Measurements from ENCODE around the gene TPR. TPM values are rescaled to one million over a fixed set of nuclear protein-coding genes. Genes with fewer than 3 reads are reported as not detected.

TPR gene
- total RNA-seq, 1 experiment from 2014 or later: 104 TPM

GRCh38 chr1:186326009-186326408 is 49.0 kb downstream of the TPR start:
- POLR2A ChIA-PET (ENCODE audit: unreplicated experiment): interaction anchor here (0.7 kb wide), 1 partner anchor 125 kb away, joined by 6 read pairs; no protein-coding TSS in a partner anchor
- CTCF ChIA-PET: no interaction called here

GRCh38 chr1:186325239-186325638 is 49.8 kb downstream of the TPR start:
- Histone ChIP-seq H3F3A (ENCODE audit: insufficient read depth, low read depth) (no peaks in the 10 kb centered on the region; the same call in 1 of the 2 replicates), H3K9me2 (ENCODE audit: insufficient read depth) (no peaks in the 10 kb centered on the region), H3K27me3 (ENCODE audit: insufficient read depth, low read depth) (no peaks in the 10 kb centered on the region), H3K27ac (no peak overlapping the region), H3K4me1 (replicated peaks; ENCODE audit: insufficient read depth) (no peaks in the 10 kb centered on the region), H4K20me1 (ENCODE audit: insufficient read depth) (peaks cover 12% of the 10 kb centered on the region), H3K4me3 (no peak overlapping the region), H3K79me2 (ENCODE audit: low read depth) (no peaks in the 10 kb centered on the region), H3K9me3 (ENCODE audit: insufficient read depth, low read depth) (no peaks in the 10 kb centered on the region), H2AFZ (no peak overlapping the region), H3K36me3 (ENCODE audit: low read depth) (peaks cover 59% of the 10 kb centered on the region), H3K4me2 (no peak overlapping the region)
- CTCF ChIA-PET: interaction anchor here (0.7 kb wide), 1 partner anchor 605 kb away, joined by 3 read pairs; no protein-coding TSS in a partner anchor
- intact Hi-C loops (cut with micrococcal nuclease; ENCODE audit: unreplicated experiment): loop anchor here (10.0 kb wide), 1 partner anchor 170 kb away; no protein-coding TSS in a partner anchor
- DNase-seq: no peak
- BruUV-seq (replicated peaks): no TSS peak
- POLR2A ChIA-PET (ENCODE audit: unreplicated experiment): no interaction called here
- peak; percentile 61 for TF ChIP-seq CTCF (conservative IDR thresholded peaks at IDR 0.05)
- TF ChIP-seq EZH2 (IDR thresholded peaks at IDR 0.05; ENCODE audit: low read depth): no peak

More at GRCh38 chr1:186326009-186326408, 49.0 kb downstream of the TPR start:
- H3K9me3 ChIP-seq (ENCODE audit: insufficient read depth, low read depth): no peaks in the 10 kb centered on the region
- no peaks in the 10 kb centered on the region for H3K79me2 ChIP-seq (ENCODE audit: low read depth)
- no peak for DNase-seq
- no peak overlapping the region for H2AFZ ChIP-seq
- no peak overlapping the region for H3K4me2 ChIP-seq
- peaks cover 63% of the 10 kb centered on the region for H3K36me3 ChIP-seq (ENCODE audit: low read depth)
- no peak overlapping the region for H3K27ac ChIP-seq
- no peaks in the 10 kb centered on the region for H3K9me2 ChIP-seq (ENCODE audit: insufficient read depth)
- no peaks in the 10 kb centered on the region for H3K4me1 ChIP-seq (replicated peaks; ENCODE audit: insufficient read depth)
- peaks cover 12% of the 10 kb centered on the region for H4K20me1 ChIP-seq (ENCODE audit: insufficient read depth)
- no TSS peak for BruUV-seq (replicated peaks)
- no peak overlapping the region for H3K4me3 ChIP-seq
- TF ChIP-seq CTCF (conservative IDR thresholded peaks at IDR 0.05): no peak
- no peak for TF ChIP-seq EZH2 (IDR thresholded peaks at IDR 0.05; ENCODE audit: low read depth)
- H3F3A ChIP-seq (ENCODE audit: insufficient read depth, low read depth): peaks cover 4% of the 10 kb centered on the region; the same call in 1 of the 2 replicates
- H3K27me3 ChIP-seq (ENCODE audit: insufficient read depth, low read depth): no peaks in the 10 kb centered on the region
- intact Hi-C loops (cut with micrococcal nuclease; ENCODE audit: unreplicated experiment): loop anchor here (10.0 kb wide), 1 partner anchor 171 kb away; no protein-coding TSS in a partner anchor

- intact Hi-C loops (cut with micrococcal nuclease; ENCODE audit: unreplicated experiment): loop anchor here (5.0 to 10.0 kb wide), 2 partner anchors 33 to 169 kb away; no protein-coding TSS in a partner anchor
- Histone ChIP-seq H3K4me1 (replicated peaks; ENCODE audit: insufficient read depth) (no peaks in the 10 kb centered on the region), H3K27me3 (ENCODE audit: insufficient read depth, low read depth) (no peaks in the 10 kb centered on the region), H3F3A (ENCODE audit: insufficient read depth, low read depth) (no peaks in the 10 kb centered on the region), H3K36me3 (ENCODE audit: low read depth) (peaks cover 57% of the 10 kb centered on the region), H3K4me2 (no peak overlapping the region), H3K9me2 (ENCODE audit: insufficient read depth) (no peaks in the 10 kb centered on the region), H2AFZ (no peak overlapping the region), H3K4me3 (no peak overlapping the region), H4K20me1 (ENCODE audit: insufficient read depth) (peaks cover 12% of the 10 kb centered on the region), H3K9me3 (ENCODE audit: insufficient read depth, low read depth) (no peaks in the 10 kb centered on the region), H3K27ac (no peak overlapping the region), H3K79me2 (ENCODE audit: low read depth) (no peaks in the 10 kb centered on the region)
- CTCF ChIA-PET: no interaction called here
- no TSS peak for BruUV-seq (replicated peaks)
- POLR2A ChIA-PET (ENCODE audit: unreplicated experiment): no interaction called here
- no peak for DNase-seq
- TF ChIP-seq EZH2 (IDR thresholded peaks at IDR 0.05; ENCODE audit: low read depth): no peak
- no peak for TF ChIP-seq CTCF (conservative IDR thresholded peaks at IDR 0.05)
Measured at GRCh38 chr1:186323865-186324264, 51.2 kb downstream of the TPR start.

Measured in PC-9 (cell line).